Measurements from ENCODE around the gene NEU2.

Gene NEU2

DNA sequence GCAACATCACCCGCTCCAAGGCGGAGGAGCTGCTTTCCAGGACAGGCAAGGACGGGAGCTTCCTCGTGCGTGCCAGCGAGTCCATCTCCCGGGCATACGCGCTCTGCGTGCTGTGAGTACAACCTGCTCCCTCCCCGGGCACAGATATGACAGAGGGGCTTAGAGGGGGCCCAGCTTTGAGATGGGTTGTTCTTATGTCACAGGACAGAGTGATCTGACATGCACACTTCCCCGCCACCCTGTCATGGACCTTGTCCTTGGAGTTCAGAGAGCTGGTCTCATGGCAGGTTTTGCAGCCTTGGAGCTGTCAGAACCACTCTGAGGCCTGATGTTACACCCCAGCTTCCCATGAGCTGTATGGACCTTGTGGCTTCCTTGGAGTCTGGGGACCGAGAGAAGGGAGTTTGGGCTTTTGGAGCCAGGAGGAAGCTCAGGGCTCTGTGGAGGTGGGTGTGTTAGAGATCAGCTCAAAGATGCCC is 28.1 kb downstream of the NEU2 start:
- TF ChIP-seq ZNF792 (tag by site-specific recombination; IDR thresholded peaks at IDR 0.05) (no peak), GLIS2 (tag by site-specific recombination; IDR thresholded peaks at IDR 0.05) (no peak), ZNF549 (tag by site-specific recombination; IDR thresholded peaks at IDR 0.05) (no peak), ZNF629 (tag by site-specific recombination; IDR thresholded peaks at IDR 0.05) (no peak), ZNF248 (tag by site-specific recombination; IDR thresholded peaks at IDR 0.05) (no peak), ZNF473 (tag by site-specific recombination; IDR thresholded peaks at IDR 0.05) (no peak), ZNF311 (tag by site-specific recombination; IDR thresholded peaks at IDR 0.05; ENCODE audit: borderline replicate concordance) (no peak), ZNF433 (tag by site-specific recombination; IDR thresholded peaks at IDR 0.05; ENCODE audit: low read depth) (no peak), ZBTB21 (tag by site-specific recombination; IDR thresholded peaks at IDR 0.05) (no peak), ZNF23 (tag by site-specific recombination; IDR thresholded peaks at IDR 0.05; ENCODE audit: borderline replicate concordance) (no peak), ZNF747 (tag by site-specific recombination; IDR thresholded peaks at IDR 0.05) (no peak)
- TF ChIP-seq, protein P1, sequence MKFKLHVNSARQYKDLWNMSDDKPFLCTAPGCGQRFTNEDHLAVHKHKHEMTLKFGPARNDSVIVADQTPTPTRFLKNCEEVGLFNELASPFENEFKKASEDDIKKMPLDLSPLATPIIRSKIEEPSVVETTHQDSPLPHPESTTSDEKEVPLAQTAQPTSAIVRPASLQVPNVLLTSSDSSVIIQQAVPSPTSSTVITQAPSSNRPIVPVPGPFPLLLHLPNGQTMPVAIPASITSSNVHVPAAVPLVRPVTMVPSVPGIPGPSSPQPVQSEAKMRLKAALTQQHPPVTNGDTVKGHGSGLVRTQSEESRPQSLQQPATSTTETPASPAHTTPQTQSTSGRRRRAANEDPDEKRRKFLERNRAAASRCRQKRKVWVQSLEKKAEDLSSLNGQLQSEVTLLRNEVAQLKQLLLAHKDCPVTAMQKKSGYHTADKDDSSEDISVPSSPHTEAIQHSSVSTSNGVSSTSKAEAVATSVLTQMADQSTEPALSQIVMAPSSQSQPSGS (tag by site-specific recombination; IDR thresholded peaks at IDR 0.05; ENCODE audit: low read depth) = no peak
- TF ChIP-seq, protein P2, sequence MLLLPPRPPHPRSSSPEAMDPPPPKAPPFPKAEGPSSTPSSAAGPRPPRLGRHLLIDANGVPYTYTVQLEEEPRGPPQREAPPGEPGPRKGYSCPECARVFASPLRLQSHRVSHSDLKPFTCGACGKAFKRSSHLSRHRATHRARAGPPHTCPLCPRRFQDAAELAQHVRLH (tag by site-specific recombination; IDR thresholded peaks at IDR 0.05) = no peak
- TF ChIP-seq, protein P3, sequence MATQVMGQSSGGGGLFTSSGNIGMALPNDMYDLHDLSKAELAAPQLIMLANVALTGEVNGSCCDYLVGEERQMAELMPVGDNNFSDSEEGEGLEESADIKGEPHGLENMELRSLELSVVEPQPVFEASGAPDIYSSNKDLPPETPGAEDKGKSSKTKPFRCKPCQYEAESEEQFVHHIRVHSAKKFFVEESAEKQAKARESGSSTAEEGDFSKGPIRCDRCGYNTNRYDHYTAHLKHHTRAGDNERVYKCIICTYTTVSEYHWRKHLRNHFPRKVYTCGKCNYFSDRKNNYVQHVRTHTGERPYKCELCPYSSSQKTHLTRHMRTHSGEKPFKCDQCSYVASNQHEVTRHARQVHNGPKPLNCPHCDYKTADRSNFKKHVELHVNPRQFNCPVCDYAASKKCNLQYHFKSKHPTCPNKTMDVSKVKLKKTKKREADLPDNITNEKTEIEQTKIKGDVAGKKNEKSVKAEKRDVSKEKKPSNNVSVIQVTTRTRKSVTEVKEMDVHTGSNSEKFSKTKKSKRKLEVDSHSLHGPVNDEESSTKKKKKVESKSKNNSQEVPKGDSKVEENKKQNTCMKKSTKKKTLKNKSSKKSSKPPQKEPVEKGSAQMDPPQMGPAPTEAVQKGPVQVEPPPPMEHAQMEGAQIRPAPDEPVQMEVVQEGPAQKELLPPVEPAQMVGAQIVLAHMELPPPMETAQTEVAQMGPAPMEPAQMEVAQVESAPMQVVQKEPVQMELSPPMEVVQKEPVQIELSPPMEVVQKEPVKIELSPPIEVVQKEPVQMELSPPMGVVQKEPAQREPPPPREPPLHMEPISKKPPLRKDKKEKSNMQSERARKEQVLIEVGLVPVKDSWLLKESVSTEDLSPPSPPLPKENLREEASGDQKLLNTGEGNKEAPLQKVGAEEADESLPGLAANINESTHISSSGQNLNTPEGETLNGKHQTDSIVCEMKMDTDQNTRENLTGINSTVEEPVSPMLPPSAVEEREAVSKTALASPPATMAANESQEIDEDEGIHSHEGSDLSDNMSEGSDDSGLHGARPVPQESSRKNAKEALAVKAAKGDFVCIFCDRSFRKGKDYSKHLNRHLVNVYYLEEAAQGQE (tag by site-specific recombination; IDR thresholded peaks at IDR 0.05) = no peak
- no peaks in the 10 kb centered on the region for H3K36me3 ChIP-seq (ENCODE audit: control insufficient read depth in 2 of 2, insufficient read depth in 1 of 2, low read length in 2 of 2)
- no peak overlapping the region for H3K27ac ChIP-seq (ENCODE audit: extremely low read depth, low read depth, low read length)
- no peak overlapping the region for H3K4me3 ChIP-seq (ENCODE audit: low read depth, low read length)
- no peaks in the 10 kb centered on the region for H3K4me1 ChIP-seq (ENCODE audit: control insufficient read depth, insufficient read depth, low read length)
- ChIA-PET POLR2A (no interaction called here), CTCF (interaction anchor here (0.5 to 1.0 kb wide), 4 partner anchors 33 to 74 kb away, joined by 3 read pairs; no protein-coding TSS in a partner anchor)
- H3K9me3 ChIP-seq (ENCODE audit: control insufficient read depth, insufficient read depth, low read depth, low read length) = no peaks in the 10 kb centered on the region

DNA sequence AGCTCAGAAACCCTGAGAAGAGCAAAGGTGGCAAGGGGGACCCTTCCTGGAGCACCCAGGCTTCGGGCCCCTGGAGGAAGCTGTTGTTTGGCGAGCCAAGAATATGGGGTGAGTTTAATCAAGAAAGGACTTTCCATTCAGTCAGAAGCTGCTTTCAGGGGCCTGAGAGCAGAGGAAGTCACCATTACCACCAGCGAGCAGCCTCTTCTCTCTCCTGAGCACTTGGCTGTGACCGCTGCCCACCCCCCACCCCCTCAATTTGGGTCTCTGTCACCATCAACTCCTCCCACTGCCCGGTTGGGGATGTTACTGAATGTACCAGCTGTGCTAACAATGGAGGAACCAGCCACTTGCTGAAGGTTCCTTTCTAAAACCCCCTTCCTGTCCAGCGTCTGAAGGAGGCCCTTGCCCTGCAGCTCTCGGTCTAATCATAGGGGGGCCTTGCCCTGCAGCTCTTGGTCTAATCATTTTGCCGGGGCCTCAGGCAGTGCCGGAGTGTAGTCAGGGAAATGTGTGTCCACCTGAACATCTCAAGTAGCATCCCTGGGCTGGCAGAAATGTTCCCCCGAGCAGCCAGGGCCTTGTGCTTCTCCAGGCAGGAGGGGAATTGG is 28.6 kb downstream of the NEU2 start:
- Histone ChIP-seq H3K36me3 (ENCODE audit: control insufficient read depth in 2 of 2, insufficient read depth in 1 of 2, low read length in 2 of 2) (no peaks in the 10 kb centered on the region), H3K4me3 (ENCODE audit: low read depth, low read length) (no peak overlapping the region), H3K4me1 (ENCODE audit: control insufficient read depth, insufficient read depth, low read length) (no peaks in the 10 kb centered on the region), H3K9me3 (ENCODE audit: control insufficient read depth, insufficient read depth, low read depth, low read length) (no peaks in the 10 kb centered on the region), H3K27ac (ENCODE audit: extremely low read depth, low read depth, low read length) (no peak overlapping the region)
- ChIA-PET POLR2A (no interaction called here), CTCF (interaction anchor here (0.5 to 1.0 kb wide), 5 partner anchors 7 to 298 kb away, joined by 3 to 4 read pairs (median 3); no protein-coding TSS in a partner anchor)
- no peak for TF ChIP-seq ZNF324 (tag by site-specific recombination; IDR thresholded peaks at IDR 0.05)
- no peak for TF ChIP-seq ZNF514 (tag by site-specific recombination; IDR thresholded peaks at IDR 0.05)
- no peak for TF ChIP-seq ZNF350 (tag by site-specific recombination; IDR thresholded peaks at IDR 0.05)
- no peak for TF ChIP-seq ZNF248 (tag by site-specific recombination; IDR thresholded peaks at IDR 0.05)
